ENCODE results near the gene PAFAH1B1.
"Not testable (repeated sequence)": the region's sequence is repeated elsewhere in the genome, so short reads cannot be mapped to it uniquely, and the experiment has no call there.

PAFAH1B1 gene

GRCh38 chr17:2688351-2689342 is 95.2 kb downstream of the PAFAH1B1 start:
- no peak for DNase-seq

- DNase-seq = no peak
These were observed 96.1 kb downstream of the PAFAH1B1 start for GRCh38 chr17:2689411-2690164.

DNA sequence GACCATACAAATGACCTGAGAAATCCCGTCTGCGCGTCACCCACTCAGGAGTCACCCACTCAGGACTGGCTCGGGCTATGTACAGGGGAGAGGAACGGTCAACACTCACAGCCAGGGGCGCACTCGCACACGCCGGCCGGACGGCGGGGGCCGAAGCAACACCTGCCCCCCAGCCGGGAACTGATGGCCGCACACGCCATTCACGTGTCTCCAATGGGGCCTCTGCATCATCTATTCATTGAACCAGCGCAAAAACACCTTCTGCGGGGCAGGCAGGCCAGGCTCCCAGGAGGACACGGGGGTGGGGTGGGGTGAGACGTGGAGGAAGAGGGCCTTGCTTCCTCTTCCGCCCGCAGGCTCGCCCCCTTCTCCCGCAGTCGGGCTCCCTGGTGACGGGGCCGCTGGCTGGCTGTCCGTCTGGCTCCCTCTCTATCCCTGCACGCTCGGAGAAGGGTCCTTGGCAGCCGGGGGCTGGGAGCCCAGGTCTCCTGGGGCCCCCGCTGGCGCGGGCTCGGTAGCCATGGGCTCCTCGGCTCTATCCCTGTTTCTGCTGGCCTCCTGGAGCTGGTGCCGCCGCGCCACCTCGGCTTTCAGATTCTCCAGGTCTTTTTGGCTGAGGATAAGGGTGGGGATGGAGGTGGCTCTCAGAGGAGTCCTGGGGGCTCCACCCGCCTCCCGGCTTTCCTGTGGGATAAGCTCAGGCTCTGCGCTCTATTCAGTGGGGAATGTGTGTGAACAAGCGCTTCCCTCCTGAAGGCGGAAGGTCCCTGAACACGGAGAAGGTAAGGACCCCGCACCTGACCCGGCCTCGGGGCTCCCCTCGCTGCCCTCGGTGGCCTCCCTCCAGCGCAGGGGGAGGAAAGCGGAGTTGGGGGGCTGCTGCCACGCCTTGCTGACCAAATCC is 97.0 kb downstream of the PAFAH1B1 start:
- no peak for DNase-seq

GRCh38 chr17:2691069-2691871 is 97.8 kb downstream of the PAFAH1B1 start:
- DNase-seq = no peak

DNA sequence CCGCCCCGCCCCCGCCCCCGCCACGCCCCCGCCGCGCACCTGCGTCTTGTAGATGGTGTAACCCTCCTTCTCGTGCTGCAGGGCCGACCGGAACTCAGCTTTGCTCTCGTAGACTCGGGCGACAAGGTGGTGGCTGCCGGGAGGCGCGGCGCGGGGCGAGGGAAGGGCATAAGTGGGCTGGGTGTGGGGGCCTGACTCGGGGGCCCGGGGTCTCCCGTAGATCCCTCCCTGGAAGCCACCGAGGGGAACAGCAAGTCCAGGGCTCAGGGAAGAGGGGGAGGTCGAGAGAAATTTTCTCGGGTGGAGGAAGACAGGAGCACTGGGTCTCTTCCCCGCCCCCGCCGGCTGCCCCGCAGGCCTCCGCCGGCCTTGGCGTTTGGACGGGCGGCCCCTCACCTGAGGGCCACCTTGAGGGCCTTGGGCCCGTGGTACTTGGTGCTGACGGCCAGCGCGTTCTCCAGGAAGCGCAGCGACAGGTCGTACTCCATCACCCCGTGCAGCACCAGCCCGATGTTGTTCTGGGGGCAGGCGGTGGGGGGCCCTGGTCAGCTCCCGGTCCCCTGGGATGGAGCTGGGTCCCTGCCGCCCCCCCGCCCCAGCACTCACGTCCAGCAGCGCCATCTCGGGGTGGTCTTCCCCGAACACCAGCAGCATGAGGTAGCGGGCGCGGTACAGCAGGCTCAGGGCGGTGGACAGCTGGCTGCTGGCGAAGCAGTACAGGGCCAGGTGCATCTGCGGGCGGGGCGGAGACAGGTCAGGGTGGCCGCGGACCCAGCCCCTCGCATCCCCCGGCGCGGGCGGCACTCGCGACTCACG is 98.7 kb downstream of the PAFAH1B1 start:
- DNase-seq = no peak

GRCh38 chr17:2692781-2693135 is 99.3 kb downstream of the PAFAH1B1 start:
- no peak for DNase-seq

GRCh38 chr17:2693561-2694380 is 100.3 kb downstream of the PAFAH1B1 start:
- no peak for DNase-seq

DNA sequence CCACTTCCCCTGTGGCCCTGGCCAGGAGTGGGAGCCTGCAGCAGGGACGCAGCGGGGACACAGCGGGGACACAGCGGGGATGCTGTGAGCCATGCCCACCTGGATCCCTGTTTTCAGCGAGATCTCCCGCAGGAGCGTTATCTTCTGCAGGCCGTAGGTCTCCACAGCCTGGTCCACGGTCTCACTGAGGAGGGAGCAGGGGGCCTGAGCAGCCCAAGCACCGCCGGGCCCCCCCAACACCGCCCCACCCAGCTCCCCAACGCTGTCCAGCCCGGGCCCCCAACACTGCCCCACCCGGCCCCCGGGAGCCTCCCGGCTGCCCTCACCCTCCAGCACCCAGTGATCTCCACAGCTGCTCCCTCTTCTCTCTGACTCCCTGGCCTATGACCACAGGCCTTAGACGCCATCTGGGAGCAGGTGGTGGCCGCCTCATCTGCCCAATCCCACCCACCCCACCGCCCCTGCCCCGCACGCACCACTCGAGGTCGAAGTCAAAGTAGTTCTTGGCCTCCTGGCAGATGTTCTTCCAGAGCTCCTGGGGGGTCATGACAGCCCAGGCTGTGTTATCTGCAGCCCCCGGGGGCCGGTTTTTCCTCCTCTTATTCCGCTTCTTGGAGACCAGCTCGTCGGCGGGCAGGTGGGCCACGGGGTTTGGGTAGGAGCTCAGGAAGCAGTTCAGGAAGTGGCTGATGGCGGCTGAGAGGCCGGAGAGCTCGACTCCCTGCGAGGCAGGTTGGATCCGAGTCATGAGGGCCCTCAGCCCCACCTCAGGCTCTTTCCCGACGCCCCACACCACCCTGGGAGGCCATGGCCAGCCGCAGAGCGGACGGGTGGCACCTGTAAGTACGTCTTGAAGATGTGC is 101.2 kb downstream of the PAFAH1B1 start:
- no peak for DNase-seq

DNA sequence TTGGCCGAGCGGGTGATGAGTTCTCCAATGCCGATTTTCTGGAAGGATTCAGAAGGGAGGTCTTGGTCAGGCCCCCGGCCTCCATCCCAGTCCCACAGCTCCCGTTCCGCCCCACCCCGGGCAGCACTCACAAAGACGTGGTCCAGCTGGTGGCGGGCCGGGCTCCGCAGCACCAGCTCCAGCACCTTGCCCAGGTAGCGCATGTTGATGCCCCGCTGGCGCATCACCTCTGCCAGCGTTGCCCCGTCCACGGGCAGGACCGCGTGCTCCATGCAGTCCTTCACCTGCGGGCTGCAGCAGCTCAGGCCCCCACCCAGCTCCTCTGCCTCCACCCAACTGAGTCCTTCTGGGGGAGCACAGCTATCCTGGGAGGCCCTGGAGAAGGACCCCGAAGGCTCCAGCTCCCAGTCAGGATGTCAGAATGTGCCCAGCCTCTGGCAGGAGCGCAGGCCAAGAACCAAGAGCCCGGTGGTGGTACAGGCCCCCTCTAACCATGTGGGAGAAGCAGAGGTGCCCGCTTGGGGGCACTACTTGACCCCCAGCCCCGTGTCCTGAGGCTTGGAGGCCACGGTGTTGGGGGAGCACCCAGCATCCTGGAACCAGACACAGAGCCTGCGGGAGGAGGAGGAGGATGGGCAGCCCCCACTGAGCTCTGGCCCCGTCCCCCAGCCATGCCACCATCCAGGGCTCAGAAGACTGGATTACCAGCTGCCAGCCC is 101.9 kb downstream of the PAFAH1B1 start:
- no peak for DNase-seq

DNA sequence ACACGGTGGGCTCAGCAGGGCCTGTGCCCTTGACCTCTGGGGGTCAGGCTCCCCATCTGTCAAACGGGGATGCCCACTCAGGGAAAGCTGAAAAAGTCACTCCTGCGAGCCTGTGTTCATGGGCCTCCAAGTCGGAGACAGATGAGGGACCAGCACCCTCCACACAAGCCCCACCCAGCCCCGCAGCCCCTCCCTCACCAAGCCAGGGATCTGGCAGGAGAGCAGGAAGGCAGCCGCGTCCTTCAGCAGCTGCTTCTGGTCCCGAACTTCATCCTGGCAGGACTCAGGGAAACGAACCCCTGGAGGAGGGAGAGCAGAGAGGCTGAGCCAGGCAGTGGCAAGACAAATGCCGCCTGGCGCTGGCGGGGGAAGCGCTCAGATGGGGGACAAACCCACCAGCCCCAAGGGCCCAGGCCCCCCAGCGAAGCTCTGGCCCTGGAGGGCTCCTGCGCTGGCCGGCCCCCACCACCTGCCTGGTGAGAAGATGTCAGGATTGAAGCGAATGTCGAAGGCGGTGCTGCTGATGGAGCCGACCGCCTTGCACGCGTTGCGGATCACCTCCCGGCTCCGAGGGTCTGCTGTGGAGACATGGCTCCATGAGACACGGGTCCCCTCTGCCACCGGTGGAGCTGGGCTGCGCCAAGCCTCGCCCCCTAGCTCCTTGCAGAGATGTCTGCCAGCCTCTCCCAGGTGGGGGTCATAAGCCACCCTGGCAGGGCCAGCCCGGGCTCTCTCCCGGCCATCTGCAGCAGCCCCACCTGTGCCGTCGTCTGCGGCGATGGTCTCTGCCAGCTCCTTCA is 102.7 kb downstream of the PAFAH1B1 start:
- no peak for DNase-seq

DNA sequence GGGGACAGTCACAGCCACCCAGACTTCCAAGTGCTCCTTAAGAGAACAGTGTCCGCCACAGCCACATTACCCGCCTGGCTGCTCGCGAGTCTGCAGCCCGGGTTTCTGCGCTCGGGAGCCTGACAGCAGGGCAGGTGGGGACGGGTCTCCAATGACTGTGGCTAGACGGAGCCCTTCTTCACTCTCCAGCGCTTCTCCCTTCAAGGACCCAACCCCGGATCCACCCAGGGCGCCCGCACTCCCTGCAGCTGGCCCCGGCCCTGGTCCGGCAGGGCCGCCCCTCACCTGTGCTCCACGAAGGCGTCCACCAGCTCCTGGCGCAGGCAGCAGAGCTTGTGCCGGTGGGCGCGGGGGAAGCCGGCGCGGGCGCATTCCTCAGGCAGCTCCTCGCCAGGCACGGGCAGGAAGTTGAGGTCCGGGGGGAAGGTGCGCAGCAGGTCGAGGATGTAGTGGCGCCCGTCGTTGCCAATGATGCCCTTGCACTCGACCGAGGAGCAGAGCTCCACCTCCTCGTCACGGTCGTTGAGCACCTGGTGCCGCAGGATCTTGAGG is 104.2 kb downstream of the PAFAH1B1 start:
- DNase-seq = no peak

GRCh38 chr17:2699216-2699805 is 105.9 kb downstream of the PAFAH1B1 start:
- DNase-seq = not testable (repeated sequence)

DNA sequence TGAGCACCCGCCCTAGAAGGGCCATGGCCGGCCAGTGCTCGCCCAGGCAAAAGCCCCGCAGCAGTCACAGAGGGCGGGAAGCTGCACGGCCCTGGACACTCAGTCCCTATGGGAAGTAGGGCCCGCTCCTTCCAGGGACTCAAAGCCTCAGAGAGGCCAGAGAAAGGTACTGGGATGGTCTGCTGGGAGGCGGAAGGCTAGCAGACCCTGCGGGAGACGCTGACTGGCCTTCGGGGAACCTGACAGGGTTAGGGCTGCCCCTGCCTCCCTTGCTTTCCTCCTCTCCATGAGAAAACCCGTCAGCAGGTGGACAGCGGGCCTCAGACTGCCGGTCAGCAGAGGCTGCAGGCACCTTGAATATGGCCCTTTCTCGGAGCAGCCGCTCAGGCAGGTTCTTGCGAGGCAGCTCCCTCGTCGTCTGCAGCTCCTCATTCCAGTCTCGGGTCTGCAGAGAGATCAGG is 106.6 kb downstream of the PAFAH1B1 start:
- no peak for DNase-seq

GRCh38 chr17:2700491-2701141 is 107.2 kb downstream of the PAFAH1B1 start:
- DNase-seq = no peak

All from nucleus accumbens (tissue), 56 donors.